Activated T-cell treated with anti-CD3 and anti-CD28 coated beads, Interleukin-2, amount 50 U/mL, for 4 hours (primary cell): Measurements from ENCODE around the gene CCDC15. TPM values are rescaled to one million over a fixed set of nuclear protein-coding genes. Genes with fewer than 3 reads are reported as not detected.

ENCODE experiments used
- total RNA-seq, 3 donors: library from RNA; stranded (reverse); gene quantifications; one replicate each; pipeline ENCODE4 v1.2.1, GENCODE V29; 2021

The CCDC15 gene
- total RNA-seq, 3 donors from 2014 or later: 1.4 to 1.6 (median 1.4) TPM

Other genes with a start within 250 kb of the CCDC15 start
- gene NRGN, start 214.3 kb upstream of the CCDC15 start, total RNA-seq: 1 to 10 TPM; 1.2 to 2.4 (median 1.6) TPM
- gene VSIG2, start 201.9 kb upstream of the CCDC15 start, total RNA-seq: not detected
- under 1 TPM; 0.40 to 0.66 (median 0.65) TPM for gene ESAM, start 191.9 kb upstream of the CCDC15 start, total RNA-seq
- gene MSANTD2, start 153.8 kb upstream of the CCDC15 start, total RNA-seq: 10 to 100 TPM in 1 of 3 donors, 1 to 10 TPM in 2; 9.0 to 10.2 (median 9.2) TPM
- gene ROBO3, start 88.8 kb upstream of the CCDC15 start, total RNA-seq: 10 to 100 TPM in 2 of 3 donors, 1 to 10 TPM in 1; 9.7 to 11.6 (median 10.4) TPM
- not detected for gene ROBO4, start 56.3 kb upstream of the CCDC15 start, total RNA-seq
- not detected for gene HEPN1, start 35.0 kb upstream of the CCDC15 start, total RNA-seq
- not detected for gene HEPACAM, start 18.2 kb upstream of the CCDC15 start, total RNA-seq
- gene SLC37A2, start 109.1 kb downstream of the CCDC15 start, total RNA-seq: under 1 TPM; 0.13 to 0.21 (median 0.14) TPM
- gene TMEM218, start 157.4 kb downstream of the CCDC15 start, total RNA-seq: 10 to 100 TPM; 10.6 to 13.1 (median 12.3) TPM
- gene PKNOX2, start 210.5 kb downstream of the CCDC15 start, total RNA-seq: under 1 TPM in 1 of 3 donors, not detected in 2; 0.38 TPM